ENCODE results near the gene LALBA. TPM values are rescaled to one million over a fixed set of nuclear protein-coding genes. Genes with fewer than 3 reads are reported as not detected.

The LALBA gene
- total RNA-seq = not detected

DNA sequence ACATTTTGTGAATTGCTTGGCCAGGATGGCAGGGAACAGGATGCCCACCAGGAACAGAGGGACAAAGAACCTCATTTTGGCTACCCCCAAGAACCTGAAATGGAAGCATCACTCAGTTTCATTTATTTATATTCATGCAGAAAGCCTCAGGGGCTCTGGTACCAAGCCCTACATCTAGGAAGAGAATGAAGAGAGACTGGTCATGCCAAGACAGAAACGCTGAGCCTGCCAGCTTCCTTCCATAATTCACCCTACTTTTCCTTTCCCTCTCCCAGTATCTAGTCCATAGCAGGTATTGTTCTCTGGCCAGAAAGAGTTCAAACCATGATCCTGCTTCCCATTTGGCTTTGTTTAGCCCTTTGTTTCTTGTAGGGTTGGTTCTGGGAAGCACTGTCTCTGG is at the start of gene LALBA:
LALBA (minus strand) TSS at position 101 of the 400 bp plus-strand sequence; CDS start at position 75, 26 bp downstream.
- in situ Hi-C loops (cut with MboI; ENCODE audit: low sequenced_read_pairs in 4 of 4) = no loop called here
- H3K27me3 ChIP-seq = no peaks in the 10 kb centered on the region
- intact Hi-C loops (cut with DNase I; ENCODE audit: low total_unique reads) = no loop called here
- no peak for TF ChIP-seq POLR2A (IDR thresholded peaks at IDR 0.05)
- H3K36me3 ChIP-seq = no peaks in the 10 kb centered on the region
- ATAC-seq = no peak
- no peak within 1 kb of the TSS for H3K27ac ChIP-seq
- no peaks in the 10 kb centered on the region for H3K4me1 ChIP-seq
- H3K9me3 ChIP-seq = no peaks in the 10 kb centered on the region
- no peak within 1 kb of the TSS for H3K4me3 ChIP-seq
- no peak for DNase-seq

DNA sequence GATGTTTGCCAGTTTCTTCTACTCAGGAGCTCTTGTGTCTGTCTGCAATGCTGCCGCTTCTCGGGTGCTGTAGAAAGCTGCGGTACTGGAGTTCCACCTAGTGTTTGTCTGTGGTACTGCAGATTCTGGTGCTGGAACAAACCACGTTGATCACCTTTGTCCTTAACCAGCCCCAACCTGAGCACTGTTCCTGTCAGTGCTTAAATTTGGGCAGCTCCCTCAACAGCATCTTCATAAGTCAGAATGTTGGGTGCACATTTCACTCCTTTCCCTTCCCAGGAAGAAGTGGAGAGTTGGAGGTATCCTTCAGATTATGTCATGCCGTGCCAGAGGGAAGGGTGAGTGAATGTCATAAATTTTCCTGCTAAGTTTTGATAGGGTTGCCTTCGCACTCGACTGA is 48.7 kb upstream of the LALBA start:
- no peak overlapping the region for H3K27ac ChIP-seq
- DNase-seq (peak; percentile 32 to 57), ATAC-seq (peak; percentile 81 to 89)
- intact Hi-C loops (cut with DNase I; ENCODE audit: low total_unique reads) = loop anchor here (5.0 kb wide), 2 partner anchors 179 to 431 kb away; no protein-coding TSS in a partner anchor
- no peaks in the 10 kb centered on the region for H3K4me1 ChIP-seq
- peaks cover 0 to 12% (median 3%) of the 10 kb centered on the region in 3 donors for H3K27me3 ChIP-seq
- no peaks in the 10 kb centered on the region for H3K9me3 ChIP-seq
- in situ Hi-C loops (cut with MboI; ENCODE audit: low sequenced_read_pairs in 4 of 4) = loop anchor here in 2 of 4 donors (25.0 kb wide), 2 partner anchors 94 to 381 kb away; partner anchors contain the start of gene CCNT1 (in 1 of the 2)
- TF ChIP-seq CTCF (IDR thresholded peaks at IDR 0.05 in 4 of 5, conservative IDR thresholded peaks at IDR 0.05 in 1 of 5) (peak; percentile 77 to 96 (median 84)), POLR2A (IDR thresholded peaks at IDR 0.05) (no peak)
- H3K4me3 ChIP-seq = no peak overlapping the region
- H3K36me3 ChIP-seq = no peaks in the 10 kb centered on the region

DNA sequence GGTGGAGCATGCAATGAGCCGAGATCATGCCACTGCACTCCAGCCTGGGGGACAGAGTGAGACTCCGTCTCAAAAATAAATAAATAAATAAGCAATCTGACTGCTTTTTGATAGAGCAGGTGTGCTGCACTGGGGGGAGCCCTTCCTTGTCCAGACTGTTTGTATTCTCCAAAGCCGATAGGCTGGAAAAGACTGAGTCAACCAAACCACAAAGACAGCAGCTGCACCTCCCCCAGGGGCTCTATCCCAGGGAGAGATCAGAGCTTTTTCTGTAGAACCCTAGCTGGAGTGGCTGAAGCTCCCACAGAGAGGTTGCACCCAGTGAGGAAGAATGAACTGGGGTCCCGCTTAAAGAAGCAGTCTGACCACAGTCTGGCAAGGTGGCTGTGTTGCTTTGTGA is 45.8 kb upstream of the LALBA start:
- peaks cover 0 to 12% (median 3%) of the 10 kb centered on the region in 3 donors for H3K27me3 ChIP-seq

GRCh38 chr12:48613321-48613720 is 43.5 kb upstream of the LALBA start:
- Histone ChIP-seq H3K36me3 (no peaks in the 10 kb centered on the region), H3K27ac (no peak overlapping the region), H3K9me3 (peaks cover 0 to 9% (median 0%) of the 10 kb centered on the region in 3 donors), H3K27me3 (peaks cover 0 to 12% (median 3%) of the 10 kb centered on the region in 3 donors), H3K4me3 (no peak overlapping the region), H3K4me1 (no peaks in the 10 kb centered on the region)
- no peak for DNase-seq
- no peak for ATAC-seq
- no peak for TF ChIP-seq POLR2A (IDR thresholded peaks at IDR 0.05)
- no peak for TF ChIP-seq CTCF (IDR thresholded peaks at IDR 0.05 in 4 of 5, conservative IDR thresholded peaks at IDR 0.05 in 1 of 5)
- intact Hi-C loops (cut with DNase I; ENCODE audit: low total_unique reads) (loop anchor here (5.0 kb wide), 1 partner anchor 86 kb away; the partner anchor contains the start of gene OR8S1), in situ Hi-C loops (cut with MboI; ENCODE audit: low sequenced_read_pairs in 4 of 4) (loop anchor here in 2 of 4 donors (25.0 kb wide), 2 partner anchors 99 to 376 kb away; partner anchors contain the start of gene CCNT1 (in 1 of the 2))

More for the DNA sequence above, 45.8 kb upstream of the LALBA start:
- in situ Hi-C loops (cut with MboI; ENCODE audit: low sequenced_read_pairs in 4 of 4) = loop anchor here in 2 of 4 donors (25.0 kb wide), 2 partner anchors 97 to 378 kb away; partner anchors contain the start of gene CCNT1 (in 1 of the 2)
- H3K36me3 ChIP-seq = no peaks in the 10 kb centered on the region
- intact Hi-C loops (cut with DNase I; ENCODE audit: low total_unique reads) = loop anchor here (5.0 kb wide), 2 partner anchors 182 to 428 kb away; no protein-coding TSS in a partner anchor
- DNase-seq = no peak
- H3K4me1 ChIP-seq = no peaks in the 10 kb centered on the region
- TF ChIP-seq POLR2A (IDR thresholded peaks at IDR 0.05) (no peak), CTCF (IDR thresholded peaks at IDR 0.05 in 4 of 5, conservative IDR thresholded peaks at IDR 0.05 in 1 of 5) (no peak)
- no peak overlapping the region for H3K4me3 ChIP-seq
- ATAC-seq = no peak
- H3K27ac ChIP-seq = no peak overlapping the region
- no peaks in the 10 kb centered on the region for H3K9me3 ChIP-seq

GRCh38 chr12:48602192-48602989 is 32.5 kb upstream of the LALBA start:
- Histone ChIP-seq H3K9me3 (no peaks in the 10 kb centered on the region), H3K36me3 (no peaks in the 10 kb centered on the region), H3K27me3 (no peaks in the 10 kb centered on the region), H3K27ac (no peak overlapping the region), H3K4me3 (no peak overlapping the region), H3K4me1 (no peaks in the 10 kb centered on the region)
- TF ChIP-seq CTCF (IDR thresholded peaks at IDR 0.05 in 4 of 5, conservative IDR thresholded peaks at IDR 0.05 in 1 of 5) = no peak
- TF ChIP-seq POLR2A (IDR thresholded peaks at IDR 0.05) = no peak
- in situ Hi-C loops (cut with MboI; ENCODE audit: low sequenced_read_pairs in 4 of 4) = loop anchor here in 2 of 4 donors (25.0 kb wide), 2 partner anchors 110 to 365 kb away; partner anchors contain the start of gene CCNT1 (in 1 of the 2)
- intact Hi-C loops (cut with DNase I; ENCODE audit: low total_unique reads) = no loop called here
- no peak for ATAC-seq
- no peak for DNase-seq

Data from gastrocnemius medialis (tissue), 4 donors.